ENCODE data around the gene BTN2A1.

- TF ChIP-seq CTCF (IDR thresholded peaks at IDR 0.05; ENCODE audit: low read depth, low read length): no peak
- no peak for TF ChIP-seq EZH2phosphoT487 (IDR thresholded peaks at IDR 0.05; ENCODE audit: low read depth)
Observed at GRCh38 chr6:26465776-26466175, 8.0 kb downstream of the BTN2A1 start.
